Trophoblast cell (in vitro differentiated cells and primary cell): Measurements from ENCODE around the gene ZBTB40.

Experiments
- DNase-seq, 2 donors: peaks; one replicate each; pipeline ENCODE4 v3.0.0-alpha.2; 2016
- H2AFZ ChIP-seq: 2 replicates; pipeline ENCODE4 v1.6.1; 2013; ENCODE audit warnings: low read length, moderate library complexity, mild to moderate bottlenecking; ENCODE audit not compliant: insufficient read depth, poor library complexity
- H2AK5ac ChIP-seq: 2 replicates; pipeline ENCODE4 v1.6.1; 2013; ENCODE audit warnings: mild to moderate bottlenecking, low read length
- H2BK120ac ChIP-seq: 2 replicates; pipeline ENCODE4 v1.6.1; 2013; ENCODE audit warnings: low read length, mild to moderate bottlenecking, moderate library complexity; ENCODE audit not compliant: insufficient read depth, poor library complexity
- H2BK12ac ChIP-seq: 2 replicates; pipeline ENCODE4 v1.6.1; 2013; ENCODE audit warnings: mild to moderate bottlenecking, low read length, moderate library complexity
- H2BK5ac ChIP-seq: 2 replicates; pipeline ENCODE4 v1.6.1; 2013; ENCODE audit warnings: low read length, low read depth, moderate library complexity, mild to moderate bottlenecking; ENCODE audit not compliant: poor library complexity
- H3K14ac ChIP-seq: 2 replicates; pipeline ENCODE4 v1.6.1; 2013; ENCODE audit warnings: mild to moderate bottlenecking, low read length
- H3K18ac ChIP-seq: 2 replicates; pipeline ENCODE4 v1.6.1; 2013; ENCODE audit warnings: mild to moderate bottlenecking, low read length
- H3K23ac ChIP-seq: 2 replicates; pipeline ENCODE4 v1.6.1; 2013; ENCODE audit warnings: low read length
- H3K27ac ChIP-seq: 2 replicates; pipeline ENCODE4 v1.5.1; 2013; ENCODE audit warnings: low read depth, mild to moderate bottlenecking, inconsistent platforms, low read length, moderate library complexity
- H3K27me3 ChIP-seq: 2 replicates; pipeline ENCODE4 v1.6.1; 2013; ENCODE audit warnings: inconsistent platforms, mild to moderate bottlenecking, low read length, moderate library complexity; ENCODE audit not compliant: insufficient read depth
- H3K36me3 ChIP-seq, 2 experiments: 1 replicate in 1 of 2; 2 replicates in 1 of 2; pipeline ENCODE4 v1.6.1; 2013; ENCODE audit warnings: low read length in 2 of 2, mild to moderate bottlenecking in 2 of 2, moderate library complexity in 1 of 2; ENCODE audit not compliant: insufficient read depth in 2 of 2, control insufficient read depth in 1 of 2
- H3K4ac ChIP-seq: 2 replicates; pipeline ENCODE4 v1.6.1; 2013; ENCODE audit warnings: low read depth, mild to moderate bottlenecking, low read length, moderate library complexity
- H3K4me1 ChIP-seq, 2 experiments: 1 replicate in 1 of 2; 2 replicates in 1 of 2; pipeline ENCODE4 v1.6.1; 2013; ENCODE audit warnings: low read length in 2 of 2, mild to moderate bottlenecking in 2 of 2, moderate library complexity in 1 of 2; ENCODE audit not compliant: insufficient read depth in 2 of 2, control insufficient read depth in 1 of 2
- H3K4me2 ChIP-seq: 2 replicates; pipeline ENCODE4 v1.6.1; 2013; ENCODE audit warnings: inconsistent platforms, mild to moderate bottlenecking, low read length, moderate library complexity
- H3K4me3 ChIP-seq: 2 replicates; pipeline ENCODE4 v1.5.1; 2013; ENCODE audit warnings: mild to moderate bottlenecking, low read depth, low read length, inconsistent platforms
- H3K79me1 ChIP-seq: one replicate; pipeline ENCODE4 v1.6.1; 2013; ENCODE audit warnings: low read length
- H3K79me2 ChIP-seq: 2 replicates; pipeline ENCODE4 v1.6.1; 2013; ENCODE audit warnings: low read length, mild to moderate bottlenecking; ENCODE audit not compliant: control insufficient read depth, insufficient read depth, poor library complexity
- H3K9ac ChIP-seq: 2 replicates; pipeline ENCODE4 v1.6.1; 2013; ENCODE audit warnings: mild to moderate bottlenecking, low read length
- H3K9me3 ChIP-seq: 2 replicates; pipeline ENCODE4 v1.6.1; 2013; ENCODE audit warnings: low read depth, mild to moderate bottlenecking, control low read depth, inconsistent platforms, low read length; ENCODE audit not compliant: insufficient read depth
- H4K12ac ChIP-seq: 2 replicates; pipeline ENCODE4 v1.6.1; 2013; ENCODE audit warnings: low read depth, mild to moderate bottlenecking, low read length, moderate library complexity
- H4K8ac ChIP-seq: 2 replicates; pipeline ENCODE4 v1.6.1; 2013; ENCODE audit warnings: low read depth, mild to moderate bottlenecking, low read length, moderate library complexity
- H4K91ac ChIP-seq: one replicate; pipeline ENCODE4 v1.6.1; 2013; ENCODE audit warnings: low read depth, mild to moderate bottlenecking, low read length, moderate library complexity
- WGBS: extraction: QIAGEN DNeasy Blood & Tissue Kit; methylation state at CpG from one replicate; pipeline ENCODE4 v1.1.7; 2013; ENCODE audit warnings: missing lambda C conversion rate; ENCODE audit not compliant: insufficient read length, insufficient coverage; ENCODE audit errors: extremely low coverage; 5-methylcytosine and 5-hydroxymethylcytosine counted together

The ZBTB40 gene

DNA sequence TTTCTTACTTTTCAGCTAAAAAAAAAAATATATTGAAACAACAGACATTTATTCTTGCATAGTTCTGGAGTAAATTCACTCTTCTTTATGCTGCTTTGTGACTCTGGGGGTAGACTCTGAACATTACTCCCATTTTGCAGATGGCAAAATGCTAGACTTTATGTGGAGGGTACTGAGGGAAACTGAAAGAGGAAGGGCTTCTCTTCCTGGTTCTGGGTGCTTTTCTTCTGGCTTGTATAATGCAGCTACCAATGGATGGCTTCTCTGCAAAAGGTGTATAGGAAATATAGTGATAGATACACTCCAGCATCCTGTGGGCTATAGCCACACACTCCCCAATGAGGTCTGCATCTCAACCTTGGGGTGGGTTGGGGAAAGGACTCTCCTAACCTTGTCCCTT lies 19.7 kb upstream of the ZBTB40 start:
- no peak overlapping the region for H4K91ac ChIP-seq
- H3K27ac ChIP-seq, result no peak overlapping the region
- no peak overlapping the region for H3K4me2 ChIP-seq
- no peaks in the 10 kb centered on the region for H3K4me1 ChIP-seq
- H3K9ac ChIP-seq, result no peak overlapping the region
- H3K9me3 ChIP-seq, result no peaks in the 10 kb centered on the region
- no peaks in the 10 kb centered on the region for H3K36me3 ChIP-seq
- H4K8ac ChIP-seq, result no peak overlapping the region
- H4K12ac ChIP-seq, result no peak overlapping the region
- H3K27me3 ChIP-seq, result no peaks in the 10 kb centered on the region
- no peak overlapping the region for H3K4ac ChIP-seq
- no peak for DNase-seq
- H2AFZ ChIP-seq, result no peak overlapping the region
- peaks cover 2% of the 10 kb centered on the region for H3K79me1 ChIP-seq
- H3K18ac ChIP-seq, result no peak overlapping the region
- no peak overlapping the region for H3K4me3 ChIP-seq
- no peak overlapping the region for H2BK5ac ChIP-seq
- H3K14ac ChIP-seq, result no peak overlapping the region
- no peaks in the 10 kb centered on the region for H3K79me2 ChIP-seq
- no peak overlapping the region for H2BK120ac ChIP-seq
- H2AK5ac ChIP-seq, result no peak overlapping the region
- H2BK12ac ChIP-seq, result no peak overlapping the region
- no peak overlapping the region for H3K23ac ChIP-seq

DNA sequence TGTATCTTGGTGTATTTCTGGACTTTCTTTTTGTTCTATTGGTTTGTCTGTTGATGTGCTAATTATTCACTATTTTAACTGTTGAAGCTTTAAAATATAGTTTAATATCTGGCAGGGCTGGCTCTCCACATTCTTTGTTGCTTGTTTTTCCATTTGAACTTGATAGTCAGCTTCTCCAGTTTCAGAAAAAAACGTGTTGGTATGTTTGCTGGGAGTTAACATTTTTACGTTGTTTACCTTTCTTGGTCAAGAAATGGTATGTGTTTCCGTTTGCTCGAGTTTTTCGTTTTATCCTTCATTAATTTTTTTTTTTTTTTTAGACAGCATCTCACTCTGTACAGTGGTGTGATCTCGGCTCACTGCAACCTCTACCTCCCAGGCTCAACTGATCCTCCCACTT lies 16.9 kb upstream of the ZBTB40 start:
- Histone ChIP-seq H3K23ac (no peak overlapping the region), H4K12ac (no peak overlapping the region), H3K79me2 (no peaks in the 10 kb centered on the region), H3K9ac (no peak overlapping the region), H3K27me3 (no peaks in the 10 kb centered on the region), H3K4ac (no peak overlapping the region), H3K4me3 (no peak overlapping the region), H3K4me1 (no peaks in the 10 kb centered on the region), H3K9me3 (no peaks in the 10 kb centered on the region), H4K8ac (no peak overlapping the region), H3K18ac (no peak overlapping the region), H3K27ac (no peak overlapping the region), H3K79me1 (no peaks in the 10 kb centered on the region), H3K14ac (no peak overlapping the region), H2AK5ac (no peak overlapping the region), H2BK5ac (no peak overlapping the region), H3K36me3 (no peaks in the 10 kb centered on the region), H3K4me2 (no peak overlapping the region), H2BK12ac (no peak overlapping the region), H4K91ac (no peak overlapping the region), H2BK120ac (no peak overlapping the region), H2AFZ (no peak overlapping the region)
- no peak for DNase-seq
- WGBS, result no CpG with 5 or more reads among the region's 6 CpGs

DNA sequence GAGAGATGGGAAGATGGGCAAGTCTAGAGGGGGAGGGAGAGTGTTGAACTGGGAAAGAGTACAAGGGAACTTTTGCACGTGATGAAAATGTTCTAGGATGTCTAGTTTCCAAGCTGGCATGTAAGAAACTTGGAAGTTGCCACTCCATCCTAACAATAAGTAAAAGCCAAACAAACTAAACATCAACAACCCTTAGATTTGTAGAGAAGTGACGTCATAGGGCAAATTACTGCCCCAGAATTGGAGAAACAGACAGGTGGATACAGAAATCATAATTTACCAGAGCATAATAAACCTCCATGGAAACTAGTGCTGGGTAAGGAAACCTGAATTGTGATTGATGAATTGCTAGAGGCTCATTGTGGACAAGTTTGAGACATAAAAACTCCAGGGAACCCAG lies 14.7 kb upstream of the ZBTB40 start:
- Histone ChIP-seq H3K36me3 (no peaks in the 10 kb centered on the region), H3K23ac (no peak overlapping the region), H3K79me1 (no peaks in the 10 kb centered on the region), H3K9ac (no peak overlapping the region), H3K4me1 (no peaks in the 10 kb centered on the region), H3K79me2 (no peaks in the 10 kb centered on the region), H3K18ac (no peak overlapping the region), H2BK120ac (no peak overlapping the region), H3K4ac (no peak overlapping the region), H3K9me3 (no peaks in the 10 kb centered on the region), H3K14ac (no peak overlapping the region), H2BK5ac (no peak overlapping the region), H3K4me3 (no peak overlapping the region), H2AFZ (no peak overlapping the region), H3K27me3 (no peaks in the 10 kb centered on the region), H4K12ac (no peak overlapping the region), H4K8ac (no peak overlapping the region), H2BK12ac (no peak overlapping the region), H4K91ac (no peak overlapping the region), H2AK5ac (no peak overlapping the region), H3K27ac (no peak overlapping the region), H3K4me2 (no peak overlapping the region)
- WGBS, result no CpG with 5 or more reads among the region's 2 CpGs
- no peak for DNase-seq

DNA sequence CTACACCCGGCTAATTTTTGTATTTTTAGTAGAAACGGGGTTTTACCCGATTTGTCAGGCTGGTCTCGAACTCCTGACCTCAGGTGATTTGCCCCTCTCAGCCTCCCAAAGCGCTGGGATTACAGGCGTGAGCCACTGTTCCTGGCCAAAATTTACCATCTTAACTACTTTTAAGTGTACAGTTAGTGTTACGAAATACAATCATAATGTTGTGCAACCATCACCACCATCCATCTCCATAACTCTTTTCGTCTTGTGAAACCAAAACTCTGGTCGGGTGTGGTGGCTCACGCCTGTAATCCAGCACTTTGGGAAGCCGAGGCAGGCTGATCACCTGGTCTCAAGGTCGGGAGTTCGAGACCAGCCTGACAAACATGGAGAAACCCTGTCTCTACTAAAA lies 14.1 kb upstream of the ZBTB40 start:
- no peak overlapping the region for H3K23ac ChIP-seq
- H3K79me2 ChIP-seq, result no peaks in the 10 kb centered on the region
- peak in 1 of 2 donors; percentile 60 for DNase-seq
- H3K9me3 ChIP-seq, result no peaks in the 10 kb centered on the region
- H3K4me3 ChIP-seq, result no peak overlapping the region
- peaks cover 0 to 3% of the 10 kb centered on the region in 2 experiments for H3K4me1 ChIP-seq
- no peak overlapping the region for H3K27ac ChIP-seq
- H3K18ac ChIP-seq, result no peak overlapping the region
- no peaks in the 10 kb centered on the region for H3K36me3 ChIP-seq
- no peak overlapping the region for H4K8ac ChIP-seq
- no peaks in the 10 kb centered on the region for H3K79me1 ChIP-seq
- H3K4ac ChIP-seq, result no peak overlapping the region
- no peak overlapping the region for H4K12ac ChIP-seq
- H2BK5ac ChIP-seq, result no peak overlapping the region
- no peaks in the 10 kb centered on the region for H3K27me3 ChIP-seq
- no peak overlapping the region for H3K4me2 ChIP-seq
- H2AK5ac ChIP-seq, result no peak overlapping the region
- WGBS, result no CpG with 5 or more reads among the region's 13 CpGs
- H4K91ac ChIP-seq, result no peak overlapping the region
- H2AFZ ChIP-seq, result no peak overlapping the region
- no peak overlapping the region for H2BK12ac ChIP-seq
- no peak overlapping the region for H3K14ac ChIP-seq
- no peak overlapping the region for H2BK120ac ChIP-seq
- no peak overlapping the region for H3K9ac ChIP-seq

DNA sequence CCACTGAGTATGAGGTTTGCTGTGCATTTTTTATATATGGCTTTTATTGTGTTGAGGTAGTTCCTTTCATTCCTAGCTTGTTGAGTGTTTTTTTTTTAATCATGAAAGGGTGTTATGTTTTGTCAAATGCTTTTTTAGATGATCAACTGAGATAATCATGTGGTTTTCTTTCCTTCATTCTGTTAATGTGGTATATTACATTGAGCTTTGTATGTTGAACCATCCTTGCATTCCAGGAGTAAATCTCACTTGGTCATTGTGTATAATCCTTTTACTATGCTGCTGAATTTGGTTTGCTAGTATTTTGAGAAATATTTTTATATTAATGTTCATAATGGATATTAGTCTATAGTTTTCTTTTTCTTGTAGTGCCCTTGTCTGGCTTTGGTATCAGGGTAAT lies 11.1 kb upstream of the ZBTB40 start:
- no peak overlapping the region for H2BK12ac ChIP-seq

More for the DNA sequence above, 11.1 kb upstream of the ZBTB40 start:
- H3K79me1 ChIP-seq, result peaks cover 3% of the 10 kb centered on the region
- no peak overlapping the region for H4K12ac ChIP-seq
- H2BK5ac ChIP-seq, result no peak overlapping the region
- H2AFZ ChIP-seq, result no peak overlapping the region
- H3K4me3 ChIP-seq, result no peak overlapping the region
- no peaks in the 10 kb centered on the region for H3K27me3 ChIP-seq
- no peak overlapping the region for H3K27ac ChIP-seq
- H3K18ac ChIP-seq, result no peak overlapping the region
- DNase-seq, result no peak
- peaks cover 7 to 10% of the 10 kb centered on the region in 2 experiments for H3K4me1 ChIP-seq
- H4K91ac ChIP-seq, result no peak overlapping the region
- H3K36me3 ChIP-seq, result peaks cover 0 to 2% of the 10 kb centered on the region in 2 experiments
- no peak overlapping the region for H3K4me2 ChIP-seq
- H3K14ac ChIP-seq, result no peak overlapping the region
- H3K9ac ChIP-seq, result no peak overlapping the region
- H3K79me2 ChIP-seq, result no peaks in the 10 kb centered on the region
- H2AK5ac ChIP-seq, result no peak overlapping the region
- no peak overlapping the region for H3K23ac ChIP-seq
- H3K4ac ChIP-seq, result no peak overlapping the region
- H2BK120ac ChIP-seq, result no peak overlapping the region
- H3K9me3 ChIP-seq, result no peaks in the 10 kb centered on the region
- no peak overlapping the region for H4K8ac ChIP-seq
